Mucosa of stomach (tissue), 1 donor: ENCODE measurements around the gene MAPK8.
A peak's percentile ranks its signal among the peaks of the same experiment; 100 is the strongest.

Source experiments
- H3K27me3 ChIP-seq: one replicate; pipeline ENCODE4 v1.7.0; 2013; ENCODE audit warnings: mild to moderate bottlenecking, low read length; ENCODE audit not compliant: control insufficient read depth, insufficient read depth
- H3K36me3 ChIP-seq: one replicate; pipeline ENCODE4 v1.7.0; 2013; ENCODE audit warnings: low read length; ENCODE audit not compliant: control insufficient read depth, insufficient read depth
- H3K4me1 ChIP-seq: one replicate; pipeline ENCODE4 v1.7.0; 2013; ENCODE audit warnings: mild to moderate bottlenecking, low read length; ENCODE audit not compliant: control insufficient read depth, insufficient read depth
- H3K4me3 ChIP-seq: one replicate; pipeline ENCODE4 v1.7.0; 2013; ENCODE audit warnings: low read length
- H3K9ac ChIP-seq: one replicate; pipeline ENCODE4 v1.7.0; 2013; ENCODE audit warnings: mild to moderate bottlenecking, low read length, moderate library complexity
- H3K9me3 ChIP-seq: one replicate; pipeline ENCODE4 v1.7.0; 2013; ENCODE audit warnings: mild to moderate bottlenecking, low read length, moderate library complexity; ENCODE audit not compliant: control insufficient read depth
- donor health status: Pancreatic carcinoma.

MAPK8 gene

DNA sequence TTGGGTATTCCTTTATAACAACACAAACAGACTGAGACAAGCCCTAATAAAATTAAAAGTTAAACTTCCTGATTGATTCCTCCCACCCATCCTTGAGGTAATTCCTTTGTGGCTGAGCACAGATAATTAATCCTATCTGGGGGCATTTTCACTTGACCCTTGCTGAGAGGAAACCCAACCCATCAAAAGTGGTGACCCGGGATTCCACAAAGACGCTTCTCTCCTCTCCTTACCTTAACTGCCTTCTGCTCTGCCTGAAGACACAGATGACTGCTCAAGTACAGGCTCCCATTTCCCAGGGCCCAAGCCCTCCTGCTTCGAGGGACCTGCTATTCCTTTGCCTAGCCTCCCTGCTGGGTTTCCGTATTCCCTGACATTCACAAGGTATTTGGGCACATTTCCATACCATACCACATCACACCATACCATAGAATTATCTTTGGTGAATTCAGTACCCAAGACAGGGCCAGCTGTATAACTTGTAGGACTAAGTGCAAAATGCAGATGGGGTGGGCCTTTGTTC is 9.8 kb upstream of the MAPK8 start:
- no peaks in the 10 kb centered on the region for H3K27me3 ChIP-seq
- no peaks in the 10 kb centered on the region for H3K36me3 ChIP-seq
- no peaks in the 10 kb centered on the region for H3K4me1 ChIP-seq
- no peaks in the 10 kb centered on the region for H3K9me3 ChIP-seq
- H3K9ac ChIP-seq, result no peak overlapping the region
- H3K4me3 ChIP-seq, result no peak overlapping the region

DNA sequence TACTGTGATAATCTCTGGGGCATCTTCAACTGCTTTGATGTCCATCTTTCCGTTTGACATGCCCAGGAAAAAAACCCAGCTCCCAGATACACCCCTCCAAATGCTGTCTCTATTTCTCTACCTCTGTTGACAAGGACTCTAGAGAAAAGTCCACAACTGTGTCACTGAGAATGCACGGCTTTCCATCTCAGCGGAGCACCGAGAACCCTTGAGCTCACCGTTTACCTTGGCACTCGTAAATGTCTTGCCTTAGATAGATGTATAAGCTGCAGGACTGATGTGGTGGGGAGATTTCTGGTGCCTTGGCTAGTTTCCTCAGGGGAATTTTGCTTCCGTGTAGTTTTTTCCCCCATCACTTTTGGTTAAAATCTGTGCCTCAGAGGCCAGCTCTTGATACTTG is 7.4 kb upstream of the MAPK8 start:
- Histone ChIP-seq H3K9me3 (no peaks in the 10 kb centered on the region), H3K4me3 (no peak overlapping the region), H3K4me1 (no peaks in the 10 kb centered on the region), H3K36me3 (no peaks in the 10 kb centered on the region), H3K9ac (no peak overlapping the region), H3K27me3 (no peaks in the 10 kb centered on the region)

DNA sequence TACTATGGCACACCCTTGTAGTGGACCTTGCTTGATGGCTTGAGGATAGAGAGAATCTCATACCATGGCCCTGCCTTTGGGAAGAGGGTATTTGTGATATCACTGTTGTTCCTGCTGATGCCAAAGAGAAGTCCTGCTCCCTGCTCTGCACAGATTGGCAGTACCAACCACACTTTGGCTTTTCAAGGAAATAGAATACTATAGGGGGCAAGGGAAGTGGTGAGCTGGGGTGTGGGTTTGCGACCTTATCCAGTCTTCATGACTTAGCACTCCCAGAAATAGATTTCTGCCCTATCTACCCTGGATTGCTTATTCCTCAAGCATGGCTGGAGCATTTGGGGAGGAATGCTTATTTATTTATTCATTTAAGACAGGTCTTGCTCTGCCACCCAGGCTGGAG is 6.8 kb upstream of the MAPK8 start:
- Histone ChIP-seq H3K27me3 (no peaks in the 10 kb centered on the region), H3K9me3 (no peaks in the 10 kb centered on the region), H3K4me1 (no peaks in the 10 kb centered on the region), H3K9ac (no peak overlapping the region), H3K4me3 (no peak overlapping the region), H3K36me3 (no peaks in the 10 kb centered on the region)

DNA sequence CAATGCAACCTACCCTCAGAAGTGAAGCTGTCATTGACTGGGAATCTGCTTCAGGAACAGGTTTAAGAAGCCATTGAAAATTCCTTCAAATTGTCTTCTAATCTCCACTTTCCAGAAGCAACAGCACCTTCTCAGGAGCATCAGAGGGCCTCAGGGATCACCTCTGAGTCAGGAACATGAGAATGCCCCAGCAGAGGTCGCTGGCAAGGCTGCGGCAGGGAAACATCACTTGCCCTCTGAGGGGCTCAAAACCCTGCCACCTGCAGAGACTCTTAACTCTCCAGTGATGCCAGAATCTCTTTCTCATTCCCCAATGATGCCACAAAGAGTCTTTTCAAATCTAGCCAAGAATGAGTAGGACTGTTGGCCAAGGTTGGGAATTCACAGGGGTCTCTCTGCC is 5.9 kb upstream of the MAPK8 start:
- no peak overlapping the region for H3K4me3 ChIP-seq
- no peak overlapping the region for H3K9ac ChIP-seq
- H3K27me3 ChIP-seq, result no peaks in the 10 kb centered on the region
- no peaks in the 10 kb centered on the region for H3K36me3 ChIP-seq
- no peaks in the 10 kb centered on the region for H3K9me3 ChIP-seq
- no peaks in the 10 kb centered on the region for H3K4me1 ChIP-seq

DNA sequence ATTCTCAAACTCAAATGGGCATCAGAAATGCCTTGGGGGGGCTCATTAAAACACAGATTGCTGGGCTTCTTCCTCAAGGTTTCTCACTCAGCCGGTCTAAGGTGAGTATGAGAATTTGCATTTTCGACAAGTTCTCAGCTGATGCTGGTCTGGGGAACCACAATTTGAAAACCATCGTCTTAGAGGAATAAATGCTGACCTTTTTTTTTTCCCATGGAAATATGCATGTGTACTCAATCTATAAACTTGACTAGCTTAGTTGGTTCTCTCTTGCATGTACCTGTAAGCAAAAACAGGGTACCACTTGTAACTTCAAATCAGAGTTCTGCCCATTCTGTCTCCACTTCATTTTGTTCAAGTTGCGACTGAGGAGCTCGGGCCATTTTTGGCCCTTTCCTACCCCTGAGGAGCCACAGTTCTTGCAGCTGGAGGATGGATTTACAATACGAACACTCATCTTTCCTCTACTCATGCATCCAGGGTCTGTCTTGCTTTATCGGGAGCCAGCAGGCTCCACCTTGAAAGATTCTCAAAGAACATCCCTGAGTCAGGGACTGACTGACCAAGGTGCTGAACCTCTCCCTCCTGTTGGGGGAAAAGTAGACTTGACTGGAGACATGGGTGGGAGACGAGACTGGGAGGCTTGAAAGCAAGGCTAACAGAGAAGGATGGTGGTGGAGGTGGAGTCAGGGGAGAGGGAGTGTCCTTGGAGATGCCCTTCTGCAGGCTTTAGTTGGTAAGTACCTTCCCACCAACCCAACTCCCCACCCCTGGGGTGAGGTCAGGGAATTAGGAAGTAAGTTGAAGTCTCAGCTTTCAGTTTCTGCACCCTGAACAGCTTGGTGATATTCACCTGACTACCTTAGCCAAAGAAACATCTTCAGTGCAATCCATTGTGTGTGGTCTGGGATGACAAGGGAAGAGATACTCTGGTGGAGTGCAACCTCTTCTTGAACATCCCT is 3.7 kb upstream of the MAPK8 start:
- Histone ChIP-seq H3K4me3 (no peak overlapping the region), H3K27me3 (no peaks in the 10 kb centered on the region), H3K36me3 (no peaks in the 10 kb centered on the region), H3K4me1 (peaks cover 4% of the 10 kb centered on the region), H3K9ac (no peak overlapping the region), H3K9me3 (no peaks in the 10 kb centered on the region)

DNA sequence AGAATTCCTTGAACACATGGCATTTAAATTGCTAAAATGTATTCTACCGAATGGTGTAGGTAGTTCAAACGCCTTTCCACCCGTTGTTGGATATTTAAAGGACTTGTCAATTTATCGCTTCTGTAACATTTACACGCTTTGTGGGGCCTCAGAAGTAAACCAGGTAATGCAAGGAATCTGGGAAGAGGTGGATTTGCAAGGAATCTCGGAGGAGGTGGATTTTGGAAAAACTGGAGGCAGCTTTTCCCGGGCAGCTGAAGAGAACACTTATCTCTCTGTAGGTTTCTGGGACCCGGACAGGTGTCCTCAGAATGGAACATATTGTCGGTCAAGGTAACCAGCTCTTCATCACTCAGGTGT is 592 bp upstream of the MAPK8 start:
- H3K9ac ChIP-seq, result peak overlapping the region; percentile 44

DNA sequence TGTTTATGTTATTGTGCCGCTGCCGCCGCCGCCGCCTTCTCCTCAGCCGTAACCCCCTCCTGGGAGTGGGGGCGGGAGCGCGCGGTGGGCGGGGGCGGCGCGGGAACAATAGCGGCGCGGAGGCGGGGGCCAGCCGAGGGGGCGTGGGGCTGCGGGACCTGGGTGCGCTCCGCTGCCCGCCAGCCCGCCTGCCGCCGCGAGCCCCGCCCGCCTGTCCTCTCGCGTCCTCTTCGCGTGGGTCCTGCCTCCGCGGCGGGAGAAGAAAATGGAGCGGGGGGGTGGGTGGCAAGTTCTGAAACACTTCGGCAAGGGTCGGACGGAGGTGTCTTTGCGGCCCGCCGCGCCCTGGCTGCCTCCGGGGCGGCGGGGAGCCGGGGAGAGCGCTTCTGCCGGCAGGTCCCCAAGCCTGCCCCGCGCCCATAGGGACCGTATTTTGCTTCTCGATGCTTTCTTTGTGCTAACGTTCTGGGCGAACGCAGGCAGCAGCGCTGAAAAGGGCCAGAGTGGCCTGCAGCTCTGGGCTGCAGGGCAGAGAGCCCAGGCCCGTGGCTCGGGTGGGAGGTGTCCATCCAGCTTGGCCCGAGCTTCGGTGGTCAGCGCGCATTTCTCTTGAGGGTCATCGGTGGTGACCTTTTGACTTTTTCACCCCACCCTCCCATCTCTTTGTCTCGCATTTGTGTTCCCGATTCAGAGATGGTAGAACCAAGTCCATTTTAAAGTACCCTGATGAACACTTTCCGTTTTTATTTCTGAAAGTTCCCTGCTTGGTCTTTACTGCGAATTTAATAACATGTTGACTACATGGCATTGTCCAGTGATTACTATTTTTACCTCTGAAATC is 613 bp downstream of the MAPK8 start:
- H3K4me3 ChIP-seq, result peak overlapping the region; percentile 26
- peak overlapping the region; percentile 27 for H3K9ac ChIP-seq
- H3K36me3 ChIP-seq, result no peaks in the 10 kb centered on the region
- H3K4me1 ChIP-seq, result peaks cover 4% of the 10 kb centered on the region
- no peaks in the 10 kb centered on the region for H3K9me3 ChIP-seq
- H3K27me3 ChIP-seq, result no peaks in the 10 kb centered on the region

More for the DNA sequence above, 592 bp upstream of the MAPK8 start:
- peaks cover 4% of the 10 kb centered on the region for H3K4me1 ChIP-seq
- no peaks in the 10 kb centered on the region for H3K36me3 ChIP-seq
- no peaks in the 10 kb centered on the region for H3K27me3 ChIP-seq
- H3K9me3 ChIP-seq, result no peaks in the 10 kb centered on the region
- no peak overlapping the region for H3K4me3 ChIP-seq

DNA sequence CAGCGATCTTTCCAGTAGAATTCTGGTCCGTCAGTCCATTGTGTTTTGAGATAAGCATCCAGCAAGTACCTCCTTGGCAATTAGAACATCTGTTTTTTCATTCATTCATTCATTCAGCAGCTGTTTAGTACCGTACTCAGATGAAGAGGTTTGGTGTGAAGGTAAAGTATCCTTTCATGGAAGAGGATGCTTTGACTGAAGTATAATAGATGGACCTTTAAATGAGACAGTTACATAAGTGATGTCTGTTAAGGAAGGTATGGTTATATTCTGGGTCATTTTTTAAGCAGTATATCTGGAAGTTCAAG is 1.2 kb downstream of the MAPK8 start:
- Histone ChIP-seq H3K4me1 (peaks cover 4% of the 10 kb centered on the region), H3K4me3 (peak overlapping the region; percentile 26)

DNA sequence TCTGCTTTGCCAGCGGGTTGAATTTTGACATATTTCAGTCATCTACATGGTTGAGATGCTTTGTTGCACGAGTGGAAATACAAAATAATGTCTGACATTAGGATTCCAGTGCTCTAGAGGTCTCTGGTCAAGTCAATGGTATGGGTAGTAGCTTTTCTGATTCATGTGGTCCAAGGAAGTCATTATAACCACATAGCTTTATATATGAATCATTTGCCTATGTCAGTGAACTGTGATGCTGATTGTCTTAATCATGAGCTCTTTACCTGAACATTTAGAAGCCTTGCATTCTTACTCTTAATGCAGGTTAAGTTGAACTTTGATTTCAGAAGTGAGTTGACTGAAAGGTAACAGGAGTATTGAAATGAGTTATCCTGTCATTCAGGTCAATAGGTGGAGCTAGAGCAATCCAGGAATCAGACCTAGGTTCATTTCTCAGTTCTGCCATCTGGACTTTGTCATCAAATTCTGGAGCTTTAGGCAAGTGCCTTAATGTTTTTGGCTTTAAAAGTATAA is 3.3 kb downstream of the MAPK8 start:
- Histone ChIP-seq H3K36me3 (no peaks in the 10 kb centered on the region), H3K9ac (no peak overlapping the region), H3K4me1 (peaks cover 4% of the 10 kb centered on the region), H3K9me3 (no peaks in the 10 kb centered on the region), H3K27me3 (no peaks in the 10 kb centered on the region), H3K4me3 (no peak overlapping the region)

More for the DNA sequence above, 1.2 kb downstream of the MAPK8 start:
- Histone ChIP-seq H3K27me3 (no peaks in the 10 kb centered on the region), H3K9ac (peak overlapping the region; percentile 27), H3K36me3 (no peaks in the 10 kb centered on the region), H3K9me3 (no peaks in the 10 kb centered on the region)

DNA sequence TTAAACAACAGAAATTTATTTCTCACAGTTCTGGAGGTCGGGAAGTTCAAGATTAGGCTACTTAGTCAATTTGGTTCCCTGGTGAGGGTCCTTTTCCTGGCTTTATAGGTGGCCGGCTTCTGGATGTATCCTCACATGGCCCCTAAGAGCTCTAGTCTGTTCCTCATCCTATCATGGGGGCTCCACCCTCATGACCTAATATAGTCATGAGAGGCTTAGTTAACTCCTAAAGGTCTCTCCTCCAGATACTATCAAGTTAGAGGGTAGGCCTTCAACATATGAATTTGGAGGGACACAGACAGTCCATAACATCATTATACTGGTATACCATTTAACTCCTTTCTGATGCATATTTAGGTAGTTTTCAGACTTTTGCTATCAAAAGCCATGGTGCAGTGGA is 7.6 kb downstream of the MAPK8 start:
- Histone ChIP-seq H3K9ac (no peak overlapping the region), H3K4me3 (no peak overlapping the region), H3K36me3 (no peaks in the 10 kb centered on the region), H3K9me3 (no peaks in the 10 kb centered on the region), H3K4me1 (peaks cover 8% of the 10 kb centered on the region), H3K27me3 (no peaks in the 10 kb centered on the region)

DNA sequence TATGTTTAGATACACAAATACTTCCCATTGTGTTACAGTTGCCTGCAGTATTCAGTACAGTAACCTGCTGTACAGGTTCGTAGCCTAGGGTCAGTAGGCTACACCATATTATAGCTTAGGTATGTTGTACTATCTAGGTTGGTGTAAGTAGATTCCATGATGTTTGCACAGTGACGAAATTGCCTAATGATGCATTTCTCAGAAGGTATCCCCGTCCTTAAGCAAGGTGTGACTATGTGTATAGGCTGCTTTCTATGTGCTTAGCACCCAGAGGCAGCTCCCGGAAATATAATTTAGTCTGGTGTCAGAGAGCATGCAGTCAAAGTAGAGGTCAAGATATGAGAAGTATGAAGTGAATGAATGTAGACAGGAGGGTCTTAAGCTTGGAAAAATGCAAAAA is 9.8 kb downstream of the MAPK8 start:
- Histone ChIP-seq H3K9me3 (no peaks in the 10 kb centered on the region), H3K4me1 (peaks cover 8% of the 10 kb centered on the region), H3K4me3 (no peak overlapping the region)

More for the DNA sequence above, 9.8 kb downstream of the MAPK8 start:
- H3K27me3 ChIP-seq, result no peaks in the 10 kb centered on the region
- no peak overlapping the region for H3K9ac ChIP-seq
- no peaks in the 10 kb centered on the region for H3K36me3 ChIP-seq
